Choroid plexus epithelial cell (primary cell): ENCODE data around the gene SERP2.

Experiments
- DNase-seq: peaks from one replicate; pipeline ENCODE4 v3.0.0-alpha.2; 2010; ENCODE audit warnings: low read depth
- H3K4me3 ChIP-seq: 2 replicates; pipeline ENCODE4 v1.5.1; 2011; ENCODE audit warnings: low read depth, mild to moderate bottlenecking, control low read depth, low read length, moderate library complexity
- TF ChIP-seq, protein P1 (sequence below): conservative IDR thresholded peaks from 2 replicates; pipeline ENCODE4 v1.5.1; 2011; ENCODE audit warnings: low read depth, mild to moderate bottlenecking, control low read depth, inconsistent platforms, low read length, moderate library complexity

Gene SERP2

DNA sequence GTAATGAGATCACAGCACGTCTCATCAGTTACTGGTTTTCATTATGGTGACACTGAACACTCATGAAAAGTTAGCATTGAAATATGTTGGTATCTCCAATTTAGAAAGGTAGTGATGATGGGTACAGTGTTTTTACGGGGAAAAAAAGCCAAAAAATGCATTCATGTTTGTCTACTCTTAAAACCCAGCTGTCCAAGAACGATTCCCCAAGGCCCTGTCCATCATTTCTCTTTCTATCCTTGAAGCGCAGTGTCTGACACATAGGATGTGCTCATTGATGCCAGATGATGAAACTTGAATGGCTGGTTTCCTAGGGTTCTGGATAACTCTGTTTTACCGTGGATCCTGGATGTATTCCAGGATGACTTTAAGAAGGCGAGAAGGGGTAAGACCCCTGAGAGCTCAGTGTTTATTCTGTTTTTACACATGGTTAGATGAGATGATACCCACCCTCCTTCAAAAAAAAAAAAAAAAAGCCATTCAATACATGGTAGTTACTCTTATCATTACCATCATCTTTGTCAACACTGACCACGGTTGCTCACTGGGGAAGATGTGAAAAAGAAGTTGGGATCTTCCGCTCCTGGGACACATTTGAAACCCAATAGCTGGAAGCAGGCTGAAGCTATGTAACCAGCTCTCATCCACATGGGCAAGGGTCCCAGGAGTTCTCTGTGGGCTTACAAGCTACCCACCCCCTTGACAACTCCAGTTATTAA lies 22.5 kb downstream of the SERP2 start:
- no peak overlapping the region for H3K4me3 ChIP-seq
- TF ChIP-seq, protein P1, sequence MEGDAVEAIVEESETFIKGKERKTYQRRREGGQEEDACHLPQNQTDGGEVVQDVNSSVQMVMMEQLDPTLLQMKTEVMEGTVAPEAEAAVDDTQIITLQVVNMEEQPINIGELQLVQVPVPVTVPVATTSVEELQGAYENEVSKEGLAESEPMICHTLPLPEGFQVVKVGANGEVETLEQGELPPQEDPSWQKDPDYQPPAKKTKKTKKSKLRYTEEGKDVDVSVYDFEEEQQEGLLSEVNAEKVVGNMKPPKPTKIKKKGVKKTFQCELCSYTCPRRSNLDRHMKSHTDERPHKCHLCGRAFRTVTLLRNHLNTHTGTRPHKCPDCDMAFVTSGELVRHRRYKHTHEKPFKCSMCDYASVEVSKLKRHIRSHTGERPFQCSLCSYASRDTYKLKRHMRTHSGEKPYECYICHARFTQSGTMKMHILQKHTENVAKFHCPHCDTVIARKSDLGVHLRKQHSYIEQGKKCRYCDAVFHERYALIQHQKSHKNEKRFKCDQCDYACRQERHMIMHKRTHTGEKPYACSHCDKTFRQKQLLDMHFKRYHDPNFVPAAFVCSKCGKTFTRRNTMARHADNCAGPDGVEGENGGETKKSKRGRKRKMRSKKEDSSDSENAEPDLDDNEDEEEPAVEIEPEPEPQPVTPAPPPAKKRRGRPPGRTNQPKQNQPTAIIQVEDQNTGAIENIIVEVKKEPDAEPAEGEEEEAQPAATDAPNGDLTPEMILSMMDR = no peak
- no peak for DNase-seq

DNA sequence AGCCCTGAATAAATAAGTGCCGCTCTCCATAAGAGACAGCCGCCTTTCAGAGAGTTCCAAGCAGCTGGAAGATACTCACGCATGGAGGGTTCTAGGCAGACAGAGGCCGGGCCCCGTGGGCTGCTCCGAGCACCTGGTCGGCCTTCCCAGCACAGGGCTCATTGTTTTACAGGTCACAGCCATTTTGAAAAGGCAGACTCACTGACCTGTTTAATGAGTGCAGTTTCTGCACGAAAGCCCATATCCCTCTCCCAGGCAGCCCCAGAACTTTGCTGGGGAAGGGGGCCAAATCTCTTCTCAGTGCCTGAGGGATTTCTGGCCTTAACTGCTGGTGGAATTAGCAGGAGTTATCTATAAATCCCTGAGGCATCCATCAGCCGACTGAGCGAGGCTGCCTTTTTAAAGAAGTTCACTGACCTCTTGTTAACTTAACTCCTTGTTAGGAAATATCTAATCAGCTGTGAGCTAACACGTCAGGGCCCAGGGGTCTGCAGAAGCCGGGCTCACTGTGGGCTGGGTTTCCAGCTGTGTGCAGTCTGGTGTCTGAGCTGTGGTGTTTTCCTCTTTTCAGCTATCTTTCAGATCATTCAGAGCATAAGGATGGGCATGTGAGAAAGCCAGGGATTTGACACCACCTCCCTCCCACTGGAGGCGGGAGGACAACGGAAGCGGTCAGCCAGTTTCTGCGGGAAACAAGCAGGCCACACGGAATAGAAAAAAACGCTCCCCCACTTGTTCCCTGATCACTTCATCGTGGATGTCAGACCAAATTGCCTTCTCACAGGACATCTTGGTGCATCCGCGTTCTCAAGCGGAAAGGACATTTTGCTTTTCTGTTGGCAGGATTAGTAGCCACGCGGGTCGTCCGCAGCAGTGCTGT lies 23.3 kb downstream of the SERP2 start:
- DNase-seq = peak; percentile 92
- TF ChIP-seq, protein P1 = no peak
- no peak overlapping the region for H3K4me3 ChIP-seq

DNA sequence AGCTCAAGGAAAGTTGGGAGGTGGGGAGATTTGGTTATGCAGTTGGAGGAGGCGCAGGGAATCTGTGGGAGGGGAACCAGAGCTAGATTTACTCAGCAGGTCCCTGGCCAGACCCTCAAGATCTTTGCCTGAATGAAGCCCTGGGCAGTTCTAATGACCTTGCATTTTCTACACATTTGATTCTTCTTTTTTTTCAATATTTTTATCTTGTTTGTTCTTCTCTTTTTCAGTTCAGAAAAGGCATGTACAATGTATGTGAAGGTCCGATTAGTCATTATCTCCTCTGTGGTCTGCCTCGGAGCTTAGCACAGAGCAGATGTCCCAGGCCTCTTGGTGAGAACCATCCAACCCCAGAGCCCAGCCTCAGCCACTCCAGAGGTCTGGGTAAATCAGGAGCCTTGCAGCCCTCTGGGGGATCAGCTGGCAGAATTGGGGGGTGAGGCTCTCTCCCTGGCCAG lies 24.2 kb downstream of the SERP2 start:
- TF ChIP-seq, protein P1 = no peak
- peak; percentile 91 for DNase-seq
- H3K4me3 ChIP-seq = no peak overlapping the region

DNA sequence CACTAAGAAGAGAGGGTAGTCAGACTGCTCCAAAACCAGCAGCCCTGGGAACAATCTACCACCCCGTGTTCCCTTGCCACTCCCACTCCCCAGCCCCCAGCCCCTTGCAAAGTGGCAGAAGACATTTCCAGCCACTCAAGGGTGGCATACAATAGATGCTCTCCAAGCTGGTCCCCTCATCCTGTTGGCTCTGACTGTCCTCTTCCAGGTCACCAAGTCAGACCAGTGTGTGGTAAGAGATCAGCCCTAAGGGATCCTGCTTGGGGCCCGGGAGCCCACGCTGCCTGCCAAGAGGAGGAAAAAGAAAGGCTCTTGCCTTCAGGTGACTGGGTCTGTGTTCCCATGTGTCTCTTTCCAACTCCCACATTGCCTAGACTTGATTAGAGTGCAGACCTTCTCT lies 25.0 kb downstream of the SERP2 start:
- TF ChIP-seq, protein P1 = no peak
- no peak overlapping the region for H3K4me3 ChIP-seq
- no peak for DNase-seq

DNA sequence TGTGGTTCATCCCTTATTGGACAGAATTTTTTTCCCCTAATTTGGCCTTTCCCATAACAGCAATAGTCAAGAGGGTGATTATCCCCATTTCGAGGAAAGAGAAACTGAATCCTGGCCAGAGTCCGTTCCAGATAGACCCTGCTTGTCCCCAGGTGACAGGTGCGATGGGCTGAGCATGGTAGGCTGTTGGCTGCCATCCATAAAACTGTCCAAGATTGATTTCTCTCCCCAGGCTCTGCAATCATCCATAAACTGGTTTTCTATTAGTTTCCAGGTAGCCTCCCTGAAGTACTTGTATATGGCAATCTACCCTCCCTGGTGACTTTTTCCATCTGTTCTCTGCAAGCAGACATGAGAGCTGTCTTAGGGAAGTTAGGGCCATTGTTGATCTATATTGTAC lies 25.4 kb downstream of the SERP2 start:
- TF ChIP-seq, protein P1 = no peak
- no peak for DNase-seq
- H3K4me3 ChIP-seq = no peak overlapping the region

DNA sequence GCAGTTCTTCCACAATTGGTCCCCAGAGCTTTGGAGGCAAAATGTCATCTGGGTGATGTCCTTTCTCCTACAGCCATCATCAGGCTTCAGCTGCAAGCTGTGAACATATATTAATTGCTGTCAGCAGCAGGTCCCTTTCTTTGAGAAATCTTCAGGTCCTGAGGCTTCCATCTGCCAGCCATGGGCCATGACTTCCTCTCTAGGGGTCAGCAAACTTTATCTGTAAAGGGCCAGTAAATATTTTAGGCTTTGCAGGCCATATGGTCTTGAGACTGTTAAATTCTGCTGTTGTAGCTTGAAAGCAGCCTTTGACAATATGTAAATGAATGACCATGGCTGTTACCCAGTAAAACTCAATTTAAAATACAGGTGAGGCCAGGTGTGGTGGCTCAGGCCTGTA lies 27.1 kb downstream of the SERP2 start:
- DNase-seq = no peak
- H3K4me3 ChIP-seq = no peak overlapping the region
- TF ChIP-seq, protein P1 = no peak
